ENCODE data around the gene ATOH7.

GRCh38 chr10:68253346-68253745 is 21.4 kb upstream of the ATOH7 start:
- TF ChIP-seq CTCF (IDR thresholded peaks at IDR 0.05; ENCODE audit: low read length): no peak
- TF ChIP-seq EZH2 (IDR thresholded peaks at IDR 0.05; ENCODE audit: borderline replicate concordance, low read length): no peak

Measured in OCI-LY1 (cell line).